Gastroesophageal sphincter (tissue), 3 donors: ENCODE measurements around the gene RNF10.

Experiments
- CTCF ChIP-seq, 4 experiments: fragments of 200-600 bp in 2 of 4; fragments of 450-650 bp in 2 of 4; sonication (generic) in 1 of 4; IDR thresholded peaks; one replicate each; pipeline ENCODE4 v1.5.1; 2017 to 2019; ENCODE audit warnings: antibody characterized with exemption in 4 of 4, mild to moderate bottlenecking in 2 of 4, moderate library complexity in 2 of 4
- EP300 ChIP-seq: sonication (generic); formaldehyde crosslinking; IDR thresholded peaks from one replicate; pipeline ENCODE4 v1.6.1; 2017; ENCODE audit warnings: antibody characterized with exemption, mild to moderate bottlenecking
- POLR2A ChIP-seq, 2 donors: fragments of 450-650 bp; IDR thresholded peaks; one replicate each; pipeline ENCODE4 v1.6.1; 2017; ENCODE audit warnings: antibody characterized with exemption in 2 of 2, mild to moderate bottlenecking in 2 of 2, moderate library complexity in 1 of 2
- POLR2AphosphoS5 ChIP-seq: sonication (generic); formaldehyde crosslinking; IDR thresholded peaks from one replicate; pipeline ENCODE4 v1.6.1; 2017; ENCODE audit warnings: antibody characterized with exemption

GRCh38 chr12:120498870-120499515 is 35.2 kb upstream of the RNF10 start:
- TF ChIP-seq CTCF (IDR thresholded peaks at IDR 0.05) (no peak), POLR2A (IDR thresholded peaks at IDR 0.05) (no peak), POLR2AphosphoS5 (no peak), EP300 (no peak)
